Esophagus muscularis mucosa (tissue), 3 donors: ENCODE data around the gene LIMK1.

Experiments
- CTCF ChIP-seq, 3 experiments: fragments of 200-600 bp in 2 of 3; fragments of 450-650 bp in 1 of 3; sonication (generic) in 2 of 3; IDR thresholded peaks; one replicate each; pipeline ENCODE4 v1.5.1; 2017 to 2019; ENCODE audit warnings: antibody characterized with exemption in 3 of 3, mild to moderate bottlenecking in 2 of 3, moderate library complexity in 1 of 3
- POLR2AphosphoS5 ChIP-seq, 2 donors: sonication (generic); formaldehyde crosslinking; IDR thresholded peaks; one replicate each; pipeline ENCODE4 v1.6.1; 2017; ENCODE audit warnings: antibody characterized with exemption in 2 of 2

DNA sequence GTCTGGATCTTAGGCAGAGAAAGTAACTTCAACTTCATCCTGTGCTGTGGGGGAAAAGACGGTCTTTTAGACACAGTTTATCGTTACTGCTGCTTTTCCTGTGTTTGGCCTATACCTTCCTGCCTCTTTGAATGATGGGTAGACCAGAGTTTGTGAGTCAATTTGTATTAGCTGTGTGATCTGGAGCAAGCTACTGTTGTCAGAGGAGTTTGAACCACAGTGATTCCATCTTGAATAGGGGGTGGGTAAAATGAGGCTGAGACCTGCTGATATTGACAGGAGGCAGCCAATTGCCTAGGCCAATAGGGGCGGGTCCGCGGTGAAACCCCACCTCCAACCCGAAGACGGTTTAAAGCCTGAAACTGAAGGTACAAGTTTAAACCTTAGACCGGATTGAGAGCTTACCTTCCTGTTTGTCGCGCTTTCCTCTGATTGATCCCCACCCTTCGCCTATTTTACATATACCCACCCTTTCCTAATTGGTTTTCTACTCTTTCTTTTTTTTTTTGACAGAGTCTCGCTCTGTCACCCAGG, 54.8 kb downstream of the LIMK1 start:
- TF ChIP-seq CTCF (IDR thresholded peaks at IDR 0.05) (no peak), POLR2AphosphoS5 (IDR thresholded peaks at IDR 0.05) (no peak)
